H1 (cell line): Measurements from ENCODE around the gene GDPD2. TPM values are rescaled to one million over a fixed set of nuclear protein-coding genes. Genes with fewer than 3 reads are reported as not detected.

Experiments
- CHD7 ChIP-seq: fragments of 300-600 bp; sonication (generic); IDR thresholded peaks from 2 replicates; pipeline ENCODE4 v1.7.1; 2012; ENCODE audit warnings: low read length, moderate library complexity, mild to moderate bottlenecking, inconsistent platforms; ENCODE audit not compliant: insufficient replicate concordance
- TBP ChIP-seq: IDR thresholded peaks from 2 replicates; pipeline ENCODE4 v1.6.1; 2011; ENCODE audit warnings: low read depth, low read length, improper control_type of control experiment
- polyA plus RNA-seq, 7 experiments: library from polyadenylated mRNA; depleted of rRNA in 3 of 7; stranded (reverse) in 5 of 7; unstranded in 2 of 7; fragments of >200 nt in 5 of 7; fragments of 200-250 nt in 2 of 7; gene quantifications; 1 replicate in 5 of 7; 2 replicates in 1 of 7; 4 replicates in 1 of 7; pipeline versions ENCODE4 v1.2.1 to v1.2.3, GENCODE V29; 2011 to 2013; ENCODE audit warnings: missing spikeins in 2 of 7, mixed read lengths in 2 of 7
- total RNA-seq: library from RNA; stranded (reverse); fragmentation: NEBNext Ultra II Directional; extraction: Animal tissue kit (Norgen Biotek cat#: 25700); gene quantifications from 2 replicates; pipeline ENCODE4 v1.2.1, GENCODE V29; 2021

GDPD2 gene
- total and polyA plus RNA-seq, 2 of the 8 experiments (the other 6 are each of a cell fraction or from before 2014, with no cell fraction given): 25.6 to 68.3 TPM

- TF ChIP-seq CHD7: no peak
- no peak for TF ChIP-seq TBP
These were observed 1.7 kb downstream of the GDPD2 start (continued) for GRCh38 chrX:70424801-70425200.
